ENCODE measurements around the gene TGFB1.

TGFB1 gene

GRCh38 chr19:41339936-41340335, 13.8 kb downstream of the TGFB1 start:
- DNase-seq, result no peak

GRCh38 chr19:41335467-41335866, 18.3 kb downstream of the TGFB1 start:
- no peak for DNase-seq

GRCh38 chr19:41334793-41335192, 18.9 kb downstream of the TGFB1 start:
- no peak for DNase-seq

GRCh38 chr19:41332468-41332867, 21.3 kb downstream of the TGFB1 start:
- no peak for DNase-seq

GRCh38 chr19:41332000-41332399, 21.7 kb downstream of the TGFB1 start:
- no peak for DNase-seq

- no peak for DNase-seq
These were observed 22.6 kb downstream of the TGFB1 start for GRCh38 chr19:41330946-41331678.

- DNase-seq, result no peak
These were observed 23.2 kb downstream of the TGFB1 start for GRCh38 chr19:41330481-41330880.

- no peak for DNase-seq
These were observed 24.9 kb downstream of the TGFB1 start for GRCh38 chr19:41328842-41329225.

GRCh38 chr19:41328157-41328841, 25.4 kb downstream of the TGFB1 start:
- peak; percentile 85 for DNase-seq

GRCh38 chr19:41327576-41328156, 26.1 kb downstream of the TGFB1 start:
- DNase-seq, result peak; percentile 88

GRCh38 chr19:41327076-41327575, 26.6 kb downstream of the TGFB1 start:
- DNase-seq, result no peak

GRCh38 chr19:41325947-41326706, 27.6 kb downstream of the TGFB1 start:
- DNase-seq, result no peak

- no peak for DNase-seq
These were observed 28.1 kb downstream of the TGFB1 start for GRCh38 chr19:41325640-41325946.

GRCh38 chr19:41324921-41325639, 28.6 kb downstream of the TGFB1 start:
- DNase-seq, result no peak

- DNase-seq, result no peak
These were observed 29.5 kb downstream of the TGFB1 start for GRCh38 chr19:41324231-41324702.

GRCh38 chr19:41323430-41324125, 30.1 kb downstream of the TGFB1 start:
- no peak for DNase-seq

- DNase-seq, result no peak
These were observed 30.7 kb downstream of the TGFB1 start for GRCh38 chr19:41323023-41323422.

- no peak for DNase-seq
These were observed 31.3 kb downstream of the TGFB1 start for GRCh38 chr19:41322451-41322850.

GRCh38 chr19:41321600-41322270, 32.0 kb downstream of the TGFB1 start:
- no peak for DNase-seq

GRCh38 chr19:41321204-41321599, 32.5 kb downstream of the TGFB1 start:
- DNase-seq, result no peak

- no peak for DNase-seq
These were observed 33.2 kb downstream of the TGFB1 start for GRCh38 chr19:41320568-41320967.

- DNase-seq, result no peak
These were observed 33.6 kb downstream of the TGFB1 start for GRCh38 chr19:41320185-41320518.
